ENCODE data around the gene CUX1.

- no peak for TF ChIP-seq POLR2AphosphoS5 (IDR thresholded peaks at IDR 0.05; ENCODE audit: low read depth, low read length)
- TF ChIP-seq SPI1 (IDR thresholded peaks at IDR 0.05; ENCODE audit: low read depth, low read length), result no peak
- TF ChIP-seq POLR2A (IDR thresholded peaks at IDR 0.05; ENCODE audit: low read depth, low read length), result no peak
- TF ChIP-seq TAF1 (IDR thresholded peaks at IDR 0.05; ENCODE audit: low read depth, low read length), result no peak
- TF ChIP-seq PAX5 (IDR thresholded peaks at IDR 0.05; ENCODE audit: insufficient read depth, low read length, severe bottlenecking), result no peak
These were observed 356.2 kb downstream of the CUX1 start for GRCh38 chr7:102173669-102174068.

Measured in GM12891 (cell line).